Measurements from ENCODE around the gene ARF1. TPM values are rescaled to one million over a fixed set of nuclear protein-coding genes. Genes with fewer than 3 reads are reported as not detected.

ARF1 gene
- total RNA-seq (2022; extraction: Qiagen RNA extraction; ENCODE audit: low read depth): 380 to 467 TPM (median 447 TPM) in 5 replicates

GRCh38 chr1:228082214-228082917 lies at the start of gene ARF1:
Gene ARF1 (plus strand): TSS chr1:228082708. CDS start chr1:228097115, 14,407 bp downstream.

GRCh38 chr1:228102791-228103620 lies 20.5 kb downstream of the ARF1 start, which contains the start of gene C1orf35:
Gene C1orf35 (minus strand): TSS chr1:228103325. CDS start chr1:228103227, 98 bp downstream.

GRCh38 chr1:228109073-228109961 lies 26.8 kb downstream of the ARF1 start, which contains the start of gene MRPL55:
Gene MRPL55 (minus strand): TSS chr1:228109299. CDS start chr1:228108260, 1,039 bp downstream.

GRCh38 chr1:228139931-228140723 lies 57.6 kb downstream of the ARF1 start, which contains the start of gene GUK1:
Gene GUK1 (plus strand): TSS chr1:228140279. CDS start chr1:228140303, 24 bp downstream.

Other genes with a start within 250 kb of the ARF1 start
- gene WNT9A, start 134.8 kb upstream of the ARF1 start, total RNA-seq (2022; extraction: Qiagen RNA extraction; ENCODE audit: low read depth): 6.3 to 9.0 TPM (median 8.1 TPM) in 5 replicates
- gene WNT3A, start 75.7 kb upstream of the ARF1 start, total RNA-seq (2022; extraction: Qiagen RNA extraction; ENCODE audit: low read depth): 0.02 to 0.06 TPM (median 0.05 TPM) in 3 of 5 replicates, not detected in the others
- 27.8 to 36.9 TPM (median 35.9 TPM) in 5 replicates for gene C1orf35, start 20.6 kb downstream of the ARF1 start, total RNA-seq (2022; extraction: Qiagen RNA extraction; ENCODE audit: low read depth)
- 79.8 to 96.2 TPM (median 84.6 TPM) in 5 replicates for gene MRPL55, start 26.6 kb downstream of the ARF1 start, total RNA-seq (2022; extraction: Qiagen RNA extraction; ENCODE audit: low read depth)
- 113 to 153 TPM (median 143 TPM) in 5 replicates for gene GUK1, start 57.6 kb downstream of the ARF1 start, total RNA-seq (2022; extraction: Qiagen RNA extraction; ENCODE audit: low read depth)
- gene GJC2, start 67.2 kb downstream of the ARF1 start, total RNA-seq (2022; extraction: Qiagen RNA extraction; ENCODE audit: low read depth): 0.31 to 0.56 TPM (median 0.45 TPM) in 5 replicates
- 2.6 to 7.4 TPM (median 5.8 TPM) in 5 replicates for gene IBA57, start 83.1 kb downstream of the ARF1 start, total RNA-seq (2022; extraction: Qiagen RNA extraction; ENCODE audit: low read depth)
- gene OBSCN, start 125.3 kb downstream of the ARF1 start, total RNA-seq (2022; extraction: Qiagen RNA extraction; ENCODE audit: low read depth): 5.1 to 6.3 TPM (median 5.8 TPM) in 5 replicates

All from A549 treated with CpdA at 1 μM for 4 hours (cell line).